Activated T-cell treated with anti-CD3 and anti-CD28 coated beads, Interleukin-2, amount 50 U/mL, for 4 hours (primary cell): ENCODE measurements around the gene ZNF543. TPM values are rescaled to one million over a fixed set of nuclear protein-coding genes. Genes with fewer than 3 reads are reported as not detected.
"Not testable (repeated sequence)": the region's sequence is repeated elsewhere in the genome, so short reads cannot be mapped to it uniquely, and the experiment has no call there.

Experiments
- ATAC-seq, 2 donors: fragments of 200-7000 bp; cut with Tn5 transposase; one replicate each; pipeline ENCODE4 v1.10.0; 2021
- DNase-seq: peaks from one replicate; pipeline ENCODE4 v3.0.0-alpha.2; 2020
- H3K27me3 Mint-ChIP-seq: one replicate; pipeline ENCODE4 v1.8.0; 2021; ENCODE audit warnings: low read depth, mixed read lengths
- H3K36me3 Mint-ChIP-seq: one replicate; pipeline ENCODE4 v1.8.0; 2022; ENCODE audit warnings: mixed read lengths; ENCODE audit not compliant: insufficient read depth
- H3K4me1 Mint-ChIP-seq: one replicate; pipeline ENCODE4 v1.8.0; 2021; ENCODE audit warnings: low read depth, mixed read lengths
- H3K4me3 Mint-ChIP-seq: one replicate; pipeline ENCODE4 v1.8.0; 2021; ENCODE audit warnings: mild to moderate bottlenecking, moderate library complexity, mixed read lengths
- H3K9me3 Mint-ChIP-seq: one replicate; pipeline ENCODE4 v1.8.0; 2021; ENCODE audit warnings: mixed read lengths
- total RNA-seq, 3 donors: library from RNA; stranded (reverse); gene quantifications; one replicate each; pipeline ENCODE4 v1.2.1, GENCODE V29; 2021

The ZNF543 gene
- total RNA-seq: 1 to 10 TPM; 3.3 to 5.0 (median 3.5) TPM

GRCh38 chr19:57320180-57321084, at the start of gene ZNF543:
Gene ZNF543 (plus strand): TSS chr19:57320472. CDS start chr19:57320854, 382 bp downstream.
- H3K9me3 Mint-ChIP-seq: peaks cover 23% of the 10 kb centered on the region
- peaks cover 29% of the 10 kb centered on the region for H3K36me3 Mint-ChIP-seq
- peak; percentile 90 for DNase-seq

GRCh38 chr19:57271280-57271679, 49.0 kb upstream of the ZNF543 start:
- H3K9me3 Mint-ChIP-seq: peaks cover 15% of the 10 kb centered on the region
- no peak for ATAC-seq
- no peak overlapping the region for H3K4me3 Mint-ChIP-seq
- no peaks in the 10 kb centered on the region for H3K27me3 Mint-ChIP-seq
- peaks cover 4% of the 10 kb centered on the region for H3K4me1 Mint-ChIP-seq
- DNase-seq: no peak
- peaks cover 28% of the 10 kb centered on the region for H3K36me3 Mint-ChIP-seq

More at GRCh38 chr19:57320180-57321084, at the start of gene ZNF543:
- peaks cover 17% of the 10 kb centered on the region for H3K27me3 Mint-ChIP-seq
- H3K4me1 Mint-ChIP-seq: peaks cover 29% of the 10 kb centered on the region
- ATAC-seq: peak; percentile 98 to 99
- peak within 1 kb of the TSS; percentile 83 for H3K4me3 Mint-ChIP-seq

DNA sequence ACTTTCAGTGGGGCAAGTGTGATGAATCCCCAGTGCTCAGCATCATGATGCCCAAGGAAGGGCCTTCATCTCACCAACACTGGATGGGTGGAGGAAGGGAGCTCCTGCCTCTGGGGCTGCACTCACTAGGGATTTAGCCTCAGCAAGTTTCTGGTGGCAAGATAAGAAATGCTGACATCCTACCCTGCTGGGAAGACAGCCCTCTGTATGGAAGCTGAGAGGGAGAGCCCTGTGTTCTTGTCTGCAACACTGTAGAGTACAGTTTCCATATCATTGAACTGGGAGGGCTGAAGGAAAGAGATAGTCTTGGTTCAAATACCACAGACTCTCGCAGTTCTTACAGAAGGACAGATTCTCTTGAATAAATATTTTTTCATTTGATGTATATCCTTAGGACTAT, 47.3 kb upstream of the ZNF543 start:
- peaks cover 25% of the 10 kb centered on the region for H3K36me3 Mint-ChIP-seq
- ATAC-seq (no peak), DNase-seq (no peak)
- peaks cover 5% of the 10 kb centered on the region for H3K4me1 Mint-ChIP-seq
- peaks cover 4% of the 10 kb centered on the region for H3K9me3 Mint-ChIP-seq
- no peak overlapping the region for H3K4me3 Mint-ChIP-seq
- H3K27me3 Mint-ChIP-seq: no peaks in the 10 kb centered on the region

GRCh38 chr19:57276430-57276829, 43.8 kb upstream of the ZNF543 start:
- ATAC-seq (no peak), DNase-seq (no peak)
- Mint-ChIP-seq H3K9me3 (peaks cover 4% of the 10 kb centered on the region), H3K36me3 (peaks cover 26% of the 10 kb centered on the region), H3K4me3 (no peak overlapping the region), H3K27me3 (no peaks in the 10 kb centered on the region), H3K4me1 (peaks cover 7% of the 10 kb centered on the region)

GRCh38 chr19:57278481-57278880, 41.8 kb upstream of the ZNF543 start:
- Mint-ChIP-seq H3K4me1 (peaks cover 25% of the 10 kb centered on the region), H3K4me3 (peak overlapping the region; percentile 33)
- H3K9me3 Mint-ChIP-seq: not testable (repeated sequence)

GRCh38 chr19:57279418-57280164, 40.7 kb upstream of the ZNF543 start:
- Mint-ChIP-seq H3K36me3 (peaks cover 33% of the 10 kb centered on the region), H3K9me3 (no peaks in the 10 kb centered on the region)
- DNase-seq: peak; percentile 79

More at GRCh38 chr19:57278481-57278880, 41.8 kb upstream of the ZNF543 start:
- not testable (repeated sequence) for DNase-seq, H3K27me3 Mint-ChIP-seq, ATAC-seq
- H3K36me3 Mint-ChIP-seq: peaks cover 31% of the 10 kb centered on the region

DNA sequence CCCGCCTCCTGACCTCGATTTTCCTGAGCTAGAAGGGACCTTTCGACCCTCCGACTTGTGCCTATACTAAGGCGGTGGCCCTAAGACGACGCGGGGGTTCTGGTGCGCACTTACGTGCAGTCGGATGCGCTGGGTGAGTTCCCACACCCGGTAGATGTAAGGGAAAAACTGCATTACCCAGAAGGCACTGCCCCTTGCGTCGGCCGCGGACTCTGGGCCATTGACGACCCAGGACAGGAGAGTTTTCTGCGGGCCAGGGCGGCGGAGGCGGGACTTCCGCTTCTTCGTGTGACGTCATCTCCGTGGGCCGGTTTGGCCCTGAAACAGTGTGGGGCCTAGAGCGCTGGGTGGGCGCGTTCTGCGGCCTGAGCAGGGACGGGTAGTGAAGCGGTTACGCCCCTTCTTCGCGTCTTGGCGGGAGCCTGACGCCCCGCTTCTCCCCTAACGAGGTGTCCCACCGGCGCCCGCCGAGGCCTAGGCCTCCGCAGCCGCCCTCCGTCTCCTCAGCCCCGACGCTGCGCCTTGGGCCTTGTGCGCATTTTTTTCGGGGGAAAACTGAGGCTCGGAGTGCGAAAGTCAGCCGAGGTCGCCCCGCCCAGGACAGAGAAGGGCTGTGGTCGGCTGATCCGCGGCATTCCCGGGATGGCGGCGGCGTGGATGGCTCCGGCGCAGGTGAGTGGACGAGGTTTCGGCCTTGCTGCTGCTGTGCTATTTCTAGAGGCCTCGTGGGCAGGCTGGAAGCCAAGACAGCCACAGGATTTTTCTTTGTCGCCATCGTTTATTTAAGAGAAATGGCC, 39.9 kb upstream of the ZNF543 start, which contains the start of gene ZNF460:
Gene ZNF460, plus strand, starts transcription at position 321 of the 797 bp plus-strand sequence. Its CDS starts 322 bp downstream, at position 643.
- Mint-ChIP-seq H3K4me1 (peaks cover 37% of the 10 kb centered on the region), H3K27me3 (no peaks in the 10 kb centered on the region)

More at GRCh38 chr19:57279418-57280164, 40.7 kb upstream of the ZNF543 start:
- no peaks in the 10 kb centered on the region for H3K27me3 Mint-ChIP-seq
- peaks cover 33% of the 10 kb centered on the region for H3K4me1 Mint-ChIP-seq
- ATAC-seq: peak; percentile 70 to 77
- no peak overlapping the region for H3K4me3 Mint-ChIP-seq

GRCh38 chr19:57280962-57281400, 39.3 kb upstream of the ZNF543 start:
- no peak for DNase-seq
- H3K27me3 Mint-ChIP-seq: no peaks in the 10 kb centered on the region
- peaks cover 41% of the 10 kb centered on the region for H3K4me1 Mint-ChIP-seq
- peaks cover 43% of the 10 kb centered on the region for H3K36me3 Mint-ChIP-seq
- no peak overlapping the region for H3K4me3 Mint-ChIP-seq
- no peaks in the 10 kb centered on the region for H3K9me3 Mint-ChIP-seq
- ATAC-seq: peak in 1 of 2 donors; percentile 0

More for the DNA sequence above, 39.9 kb upstream of the ZNF543 start, which contains the start of gene ZNF460:
- peak; percentile 94 to 97 for ATAC-seq
- H3K36me3 Mint-ChIP-seq: peaks cover 40% of the 10 kb centered on the region
- peak; percentile 97 for DNase-seq
- no peaks in the 10 kb centered on the region for H3K9me3 Mint-ChIP-seq
- no peak within 1 kb of the TSS for H3K4me3 Mint-ChIP-seq

- Mint-ChIP-seq H3K4me3 (no peak overlapping the region), H3K4me1 (peaks cover 43% of the 10 kb centered on the region), H3K9me3 (no peaks in the 10 kb centered on the region), H3K27me3 (no peaks in the 10 kb centered on the region), H3K36me3 (peaks cover 50% of the 10 kb centered on the region)
- DNase-seq (no peak), ATAC-seq (no peak)
Measured at GRCh38 chr19:57282011-57282643, 38.1 kb upstream of the ZNF543 start.

DNA sequence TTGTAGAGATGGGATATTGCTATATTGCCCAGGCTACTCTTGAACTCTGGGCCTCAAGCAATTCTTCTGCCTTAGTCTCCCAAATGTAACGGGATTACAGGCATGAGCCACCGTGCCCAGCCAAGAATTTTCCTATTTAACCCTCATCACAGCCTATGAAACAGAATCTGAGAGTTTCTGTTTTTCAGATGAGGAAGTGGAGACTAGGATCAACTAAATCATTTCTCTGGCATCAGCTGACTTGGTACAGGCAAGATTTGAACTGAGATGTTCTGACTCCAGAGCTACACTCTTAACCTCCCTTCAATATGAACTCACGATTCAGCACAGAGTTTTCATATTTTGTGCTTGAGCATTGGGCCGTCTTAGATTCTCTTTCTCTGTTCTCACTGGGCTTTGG, 31.9 kb upstream of the ZNF543 start:
- no peak for DNase-seq

DNA sequence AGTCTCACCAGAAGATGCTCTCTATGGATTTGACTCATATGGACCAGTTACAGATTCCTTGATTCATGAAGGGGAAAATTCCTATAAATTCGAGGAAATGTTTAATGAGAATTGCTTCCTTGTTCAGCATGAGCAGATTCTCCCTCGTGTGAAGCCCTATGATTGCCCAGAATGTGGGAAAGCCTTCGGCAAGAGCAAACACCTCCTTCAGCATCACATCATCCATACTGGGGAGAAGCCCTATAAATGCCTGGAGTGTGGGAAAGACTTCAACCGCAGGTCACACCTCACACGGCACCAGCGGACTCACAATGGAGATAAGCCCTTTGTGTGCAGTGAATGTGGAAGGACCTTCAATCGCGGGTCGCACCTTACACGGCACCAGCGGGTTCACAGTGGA, 29.3 kb upstream of the ZNF543 start:
- peaks cover 5% of the 10 kb centered on the region for H3K4me1 Mint-ChIP-seq
- H3K4me3 Mint-ChIP-seq: no peak overlapping the region
- no peak for ATAC-seq
- H3K27me3 Mint-ChIP-seq: no peaks in the 10 kb centered on the region
- no peak for DNase-seq
- H3K9me3 Mint-ChIP-seq: peaks cover 38% of the 10 kb centered on the region
- peaks cover 87% of the 10 kb centered on the region for H3K36me3 Mint-ChIP-seq

More for the DNA sequence above, 31.9 kb upstream of the ZNF543 start:
- peaks cover 18% of the 10 kb centered on the region for H3K9me3 Mint-ChIP-seq
- no peaks in the 10 kb centered on the region for H3K27me3 Mint-ChIP-seq
- H3K4me1 Mint-ChIP-seq: peaks cover 22% of the 10 kb centered on the region
- H3K36me3 Mint-ChIP-seq: peaks cover 80% of the 10 kb centered on the region
- no peak overlapping the region for H3K4me3 Mint-ChIP-seq
- no peak for ATAC-seq

GRCh38 chr19:57292547-57292946, 27.7 kb upstream of the ZNF543 start:
- no peak for ATAC-seq
- Mint-ChIP-seq H3K36me3 (peaks cover 87% of the 10 kb centered on the region), H3K27me3 (no peaks in the 10 kb centered on the region), H3K9me3 (peaks cover 48% of the 10 kb centered on the region), H3K4me1 (peaks cover 10% of the 10 kb centered on the region), H3K4me3 (no peak overlapping the region)
- no peak for DNase-seq

GRCh38 chr19:57293719-57294118, 26.6 kb upstream of the ZNF543 start:
- no peaks in the 10 kb centered on the region for H3K27me3 Mint-ChIP-seq
- H3K4me1 Mint-ChIP-seq: peaks cover 12% of the 10 kb centered on the region

More at GRCh38 chr19:57293719-57294118, 26.6 kb upstream of the ZNF543 start:
- no peak for DNase-seq
- Mint-ChIP-seq H3K36me3 (peaks cover 84% of the 10 kb centered on the region), H3K4me3 (no peak overlapping the region), H3K9me3 (peaks cover 52% of the 10 kb centered on the region)
- ATAC-seq: no peak
